ENCODE measurements around the gene IFNAR2.
"Not testable (repeated sequence)": the region's sequence is repeated elsewhere in the genome, so short reads cannot be mapped to it uniquely, and the experiment has no call there.

IFNAR2 gene

GRCh38 chr21:33230545-33231324 is 997 bp downstream of the IFNAR2 start:
- TF ChIP-seq POLR2A (IDR thresholded peaks at IDR 0.05; ENCODE audit: low read length) (no peak), GATA1 (IDR thresholded peaks at IDR 0.05; ENCODE audit: low read depth, low read length) (no peak)
- DNase-seq, result peak; percentile 57 to 62

- TF ChIP-seq GATA1 (IDR thresholded peaks at IDR 0.05; ENCODE audit: low read depth, low read length), result no peak
- no peak for TF ChIP-seq POLR2A (IDR thresholded peaks at IDR 0.05; ENCODE audit: low read length)
- no peak for DNase-seq
These were observed 1.8 kb downstream of the IFNAR2 start for GRCh38 chr21:33231526-33231925.

- DNase-seq, result peak; percentile 15 to 21
These were observed 2.7 kb downstream of the IFNAR2 start for GRCh38 chr21:33232291-33233034.

GRCh38 chr21:33234635-33235520 is 5.1 kb downstream of the IFNAR2 start:
- DNase-seq, result peak in 1 of 2 experiments; percentile 10
- peak; percentile 24 for TF ChIP-seq POLR2A (IDR thresholded peaks at IDR 0.05; ENCODE audit: low read length)
- TF ChIP-seq GATA1 (IDR thresholded peaks at IDR 0.05; ENCODE audit: low read depth, low read length), result no peak

More at GRCh38 chr21:33232291-33233034, 2.7 kb downstream of the IFNAR2 start:
- TF ChIP-seq POLR2A (IDR thresholded peaks at IDR 0.05; ENCODE audit: low read length), result no peak
- no peak for TF ChIP-seq GATA1 (IDR thresholded peaks at IDR 0.05; ENCODE audit: low read depth, low read length)

- no peak for DNase-seq
- TF ChIP-seq GATA1 (IDR thresholded peaks at IDR 0.05; ENCODE audit: low read depth, low read length) (no peak), POLR2A (IDR thresholded peaks at IDR 0.05; ENCODE audit: low read length) (no peak)
These were observed 6.4 kb downstream of the IFNAR2 start for GRCh38 chr21:33236013-33236686.

- TF ChIP-seq GATA1 (IDR thresholded peaks at IDR 0.05; ENCODE audit: low read depth, low read length) (no peak), POLR2A (IDR thresholded peaks at IDR 0.05; ENCODE audit: low read length) (no peak)
- DNase-seq, result peak in 1 of 2 experiments; percentile 8
These were observed 7.0 kb downstream of the IFNAR2 start for GRCh38 chr21:33236766-33237165.

GRCh38 chr21:33237486-33237885 is 7.7 kb downstream of the IFNAR2 start:
- no peak for TF ChIP-seq GATA1 (IDR thresholded peaks at IDR 0.05; ENCODE audit: low read depth, low read length)
- TF ChIP-seq POLR2A (IDR thresholded peaks at IDR 0.05; ENCODE audit: low read length), result no peak
- peak; percentile 38 to 72 for DNase-seq

GRCh38 chr21:33238146-33238545 is 8.4 kb downstream of the IFNAR2 start:
- TF ChIP-seq POLR2A (IDR thresholded peaks at IDR 0.05; ENCODE audit: low read length) (no peak), GATA1 (IDR thresholded peaks at IDR 0.05; ENCODE audit: low read depth, low read length) (no peak)
- no peak for DNase-seq

- no peak for DNase-seq
- TF ChIP-seq GATA1 (IDR thresholded peaks at IDR 0.05; ENCODE audit: low read depth, low read length), result no peak
- no peak for TF ChIP-seq POLR2A (IDR thresholded peaks at IDR 0.05; ENCODE audit: low read length)
These were observed 9.0 kb downstream of the IFNAR2 start for GRCh38 chr21:33238565-33239255.

- not testable (repeated sequence) for DNase-seq
These were observed 9.9 kb downstream of the IFNAR2 start for GRCh38 chr21:33239559-33240127.

- TF ChIP-seq GATA1 (IDR thresholded peaks at IDR 0.05; ENCODE audit: low read depth, low read length) (no peak), POLR2A (IDR thresholded peaks at IDR 0.05; ENCODE audit: low read length) (no peak)
These were observed 10.7 kb downstream of the IFNAR2 start for GRCh38 chr21:33240404-33240803.

GRCh38 chr21:33241846-33242245 is 12.1 kb downstream of the IFNAR2 start:
- DNase-seq, result no peak
- TF ChIP-seq POLR2A (IDR thresholded peaks at IDR 0.05; ENCODE audit: low read length), result no peak
- no peak for TF ChIP-seq GATA1 (IDR thresholded peaks at IDR 0.05; ENCODE audit: low read depth, low read length)

More at GRCh38 chr21:33240404-33240803, 10.7 kb downstream of the IFNAR2 start:
- DNase-seq, result no peak

- not testable (repeated sequence) for DNase-seq
These were observed 13.1 kb downstream of the IFNAR2 start for GRCh38 chr21:33242846-33243245.
